Right lobe of liver (tissue), 6 donors: ENCODE data around the gene CACNA2D2. TPM values are rescaled to one million over a fixed set of nuclear protein-coding genes. Genes with fewer than 3 reads are reported as not detected.

Experiments used
- ATAC-seq, 4 donors: fragments of 200-7000 bp; cut with Tn5 transposase; one replicate each; pipeline ENCODE4 v1.9.1; 2020; ENCODE audit warnings: mild to moderate bottlenecking in 4 of 4, moderate library complexity in 4 of 4
- DNase-seq, 3 donors: peaks; one replicate each; pipeline ENCODE4 v3.0.0-alpha.2; 2020
- H3K27ac ChIP-seq, 3 donors: fragments of 200-600 bp; one replicate each; pipeline ENCODE4 v1.8.0; 2022
- H3K27me3 ChIP-seq, 2 donors: fragments of 200-600 bp; one replicate each; pipeline ENCODE4 v1.8.0; 2022
- H3K36me3 ChIP-seq, 4 donors: fragments of 200-600 bp; sonication (generic) in 1 of 4; one replicate each; pipeline versions ENCODE4 v1.5.1 to v1.8.0; 2017 to 2022; ENCODE audit warnings: control low read depth in 1 of 4
- H3K4me1 ChIP-seq, 4 donors: fragments of 200-600 bp; sonication (generic) in 1 of 4; one replicate each; pipeline versions ENCODE4 v1.5.1 to v1.8.0; 2017 to 2022; ENCODE audit warnings: control low read depth in 1 of 4
- H3K4me3 ChIP-seq, 3 donors: fragments of 200-600 bp; one replicate each; pipeline ENCODE4 v1.8.0; 2022
- H3K9me3 ChIP-seq, 4 donors: fragments of 200-600 bp; sonication (generic) in 1 of 4; one replicate each; pipeline versions ENCODE4 v1.5.1 to v1.8.0; 2017 to 2022; ENCODE audit warnings: control low read depth in 1 of 4
- POLR2A ChIP-seq: fragments of 450-650 bp; IDR thresholded peaks from one replicate; pipeline ENCODE4 v1.6.1; 2017; ENCODE audit warnings: antibody characterized with exemption, mild to moderate bottlenecking
- WGBS: methylation state at CpG from one replicate; pipeline ENCODE4 v1.1.6; 2018; ENCODE audit warnings: low coverage, low lambda C conversion rate; ENCODE audit not compliant: insufficient coverage; ENCODE audit errors: missing lambda C conversion rate; 5-methylcytosine and 5-hydroxymethylcytosine counted together
- intact Hi-C, 2 donors: fragments of 100-400 bp; cut with DNase I; formaldehyde crosslinking; loops; one replicate each; pipeline versions ENCODE4 v1.11.2 to v1.14.1; 2022
- total RNA-seq, 6 experiments: library from RNA; depleted of rRNA in 2 of 6; stranded (reverse); fragments of >200 nt in 2 of 6; fragmentation: NEBNext Ultra II Directional in 3 of 6; extraction: Animal tissue kit (Norgen Biotek cat#: 25700) in 3 of 6; gene quantifications; one replicate each; pipeline versions ENCODE4 v1.1.0 to v1.2.4, GENCODE V29; 2016 to 2023
- TF ChIP-seq, protein P1 (sequence below), 4 donors: fragments of 200-600 bp in 3 of 4; fragments of 450-650 bp in 1 of 4; IDR thresholded peaks; one replicate each; pipeline versions ENCODE4 v1.5.1 to v1.8.0; 2016 to 2022; ENCODE audit warnings: antibody characterized with exemption in 4 of 4, mild to moderate bottlenecking in 2 of 4
- donor health status: DM: no; HTN: yes; CAD: no.
- donor health status: DM: no; HTN: no; CAD: no.
- donor health status: DM: no; HTN: no; CAD: no.
- donor health status: DM: no; HTN: yes; CAD: no.
- donor health status: DM: no; HTN: yes; CAD: no.

Gene CACNA2D2
- total RNA-seq, 6 experiments from 2014 or later = 0.06 to 0.39 (median 0.26) TPM; not detected in 1

DNA sequence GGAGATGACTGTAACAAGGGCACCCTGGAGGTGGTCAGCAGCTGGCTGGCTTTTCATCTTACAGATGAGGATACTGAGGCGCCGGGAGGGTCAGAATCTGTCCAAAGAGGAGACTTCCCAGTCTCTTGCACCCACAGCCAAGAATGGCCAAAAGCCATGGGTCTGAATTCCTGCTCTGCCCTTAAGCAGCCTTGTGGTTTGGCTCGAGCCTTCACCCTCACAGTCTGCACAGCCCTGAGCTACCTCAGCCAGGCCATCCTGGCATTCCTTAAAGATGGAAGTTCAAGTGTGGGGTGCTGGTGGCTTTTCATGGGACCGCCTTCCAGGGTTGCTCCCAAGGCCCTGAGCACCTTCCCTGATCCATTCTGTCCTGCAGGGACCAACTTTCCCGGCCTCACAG, 59.2 kb downstream of the CACNA2D2 start:
- 100% methylated on average over 1 of the region's 5 CpGs for WGBS
- no peaks in the 10 kb centered on the region for H3K9me3 ChIP-seq
- H3K27ac ChIP-seq = no peak overlapping the region

GRCh38 chr3:50442945-50443579, 60.4 kb downstream of the CACNA2D2 start:
- Histone ChIP-seq H3K4me3 (no peak overlapping the region), H3K9me3 (no peaks in the 10 kb centered on the region), H3K27ac (no peak overlapping the region), H3K36me3 (no peaks in the 10 kb centered on the region), H3K27me3 (no peaks in the 10 kb centered on the region), H3K4me1 (peaks cover 0 to 24% (median 0%) of the 10 kb centered on the region in 4 donors)
- no peak for DNase-seq
- intact Hi-C loops = no loop called here
- TF ChIP-seq, protein P1, sequence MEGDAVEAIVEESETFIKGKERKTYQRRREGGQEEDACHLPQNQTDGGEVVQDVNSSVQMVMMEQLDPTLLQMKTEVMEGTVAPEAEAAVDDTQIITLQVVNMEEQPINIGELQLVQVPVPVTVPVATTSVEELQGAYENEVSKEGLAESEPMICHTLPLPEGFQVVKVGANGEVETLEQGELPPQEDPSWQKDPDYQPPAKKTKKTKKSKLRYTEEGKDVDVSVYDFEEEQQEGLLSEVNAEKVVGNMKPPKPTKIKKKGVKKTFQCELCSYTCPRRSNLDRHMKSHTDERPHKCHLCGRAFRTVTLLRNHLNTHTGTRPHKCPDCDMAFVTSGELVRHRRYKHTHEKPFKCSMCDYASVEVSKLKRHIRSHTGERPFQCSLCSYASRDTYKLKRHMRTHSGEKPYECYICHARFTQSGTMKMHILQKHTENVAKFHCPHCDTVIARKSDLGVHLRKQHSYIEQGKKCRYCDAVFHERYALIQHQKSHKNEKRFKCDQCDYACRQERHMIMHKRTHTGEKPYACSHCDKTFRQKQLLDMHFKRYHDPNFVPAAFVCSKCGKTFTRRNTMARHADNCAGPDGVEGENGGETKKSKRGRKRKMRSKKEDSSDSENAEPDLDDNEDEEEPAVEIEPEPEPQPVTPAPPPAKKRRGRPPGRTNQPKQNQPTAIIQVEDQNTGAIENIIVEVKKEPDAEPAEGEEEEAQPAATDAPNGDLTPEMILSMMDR (IDR thresholded peaks at IDR 0.05) = no peak
- TF ChIP-seq POLR2A = no peak
- no CpG with 5 or more reads among the region's 21 CpGs for WGBS
- ATAC-seq = no peak

More for the DNA sequence above, 59.2 kb downstream of the CACNA2D2 start:
- Histone ChIP-seq H3K36me3 (no peaks in the 10 kb centered on the region), H3K4me3 (no peak overlapping the region), H3K4me1 (peaks cover 0 to 24% (median 0%) of the 10 kb centered on the region in 4 donors), H3K27me3 (no peaks in the 10 kb centered on the region)
- DNase-seq (no peak), ATAC-seq (no peak)
- TF ChIP-seq, protein P1 (IDR thresholded peaks at IDR 0.05) = no peak
- no peak for TF ChIP-seq POLR2A
- intact Hi-C loops = no loop called here

DNA sequence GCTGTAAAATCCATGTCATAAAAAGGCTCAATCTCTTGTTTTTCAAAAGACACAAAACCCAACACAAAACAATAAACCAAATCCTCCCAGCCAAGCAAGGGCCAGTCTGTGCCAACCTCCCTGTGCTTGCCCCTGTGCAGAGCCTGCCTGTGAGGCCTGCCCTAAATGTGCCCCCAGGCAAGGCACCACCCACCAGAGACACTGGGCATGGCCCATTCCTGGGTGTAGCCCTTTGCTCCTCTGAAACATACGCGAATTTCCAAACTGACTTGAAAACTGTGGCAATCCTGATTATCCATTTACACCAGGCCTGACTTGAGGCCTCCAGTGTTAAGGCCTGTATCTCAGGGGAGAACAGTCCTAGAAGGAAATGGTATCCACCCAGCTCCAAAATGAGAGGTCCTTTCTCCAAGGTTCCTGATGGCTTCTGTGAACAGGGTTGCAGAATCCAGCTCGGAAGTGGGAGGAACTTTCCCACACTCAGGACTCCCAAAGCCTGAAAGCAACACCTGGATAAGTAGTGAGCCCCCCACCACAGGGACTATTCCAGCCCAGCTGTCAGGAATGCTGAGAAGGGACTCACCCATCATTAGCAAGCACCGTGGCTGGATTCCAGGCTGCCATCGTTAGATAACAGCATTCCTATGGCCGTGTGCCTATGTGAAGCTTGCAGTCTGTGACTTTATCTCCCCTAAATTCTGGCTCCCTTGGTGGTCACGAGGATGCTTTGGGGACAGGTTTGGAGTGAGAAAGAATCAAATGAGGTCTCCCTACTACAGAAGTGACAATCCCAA, 61.8 kb downstream of the CACNA2D2 start:
- 55% methylated on average over 7 of the region's 7 CpGs for WGBS
- H3K36me3 ChIP-seq = no peaks in the 10 kb centered on the region
- no peak overlapping the region for H3K4me3 ChIP-seq
- H3K27ac ChIP-seq = no peak overlapping the region
- H3K27me3 ChIP-seq = no peaks in the 10 kb centered on the region
- no peaks in the 10 kb centered on the region for H3K9me3 ChIP-seq
- no peak for ATAC-seq
- peaks cover 0 to 14% (median 0%) of the 10 kb centered on the region in 4 donors for H3K4me1 ChIP-seq
- TF ChIP-seq, protein P1 (IDR thresholded peaks at IDR 0.05) = no peak
- no peak for TF ChIP-seq POLR2A
- no peak for DNase-seq
- intact Hi-C loops = no loop called here

- no peaks in the 10 kb centered on the region for H3K4me1 ChIP-seq
- no peaks in the 10 kb centered on the region for H3K27me3 ChIP-seq
- WGBS = no CpG with 5 or more reads among the region's 5 CpGs
- H3K36me3 ChIP-seq = peaks cover 0 to 2% (median 0%) of the 10 kb centered on the region in 4 donors
- H3K9me3 ChIP-seq = no peaks in the 10 kb centered on the region
- no peak overlapping the region for H3K27ac ChIP-seq
- peak; percentile 85 to 96 (median 90) for ATAC-seq
- H3K4me3 ChIP-seq = no peak overlapping the region
- no peak for TF ChIP-seq POLR2A
- TF ChIP-seq, protein P1 (IDR thresholded peaks at IDR 0.05) = peak; percentile 88 to 98 (median 96)
- intact Hi-C loops = loop anchor here in 1 of 2 donors (5.0 kb wide), 1 partner anchor 111 kb away; no protein-coding TSS in a partner anchor
- DNase-seq = peak; percentile 64 to 81 (median 78)
Measured at GRCh38 chr3:50436114-50436674, 67.2 kb downstream of the CACNA2D2 start.
